ENCODE results near the gene RPSA. TPM values are rescaled to one million over a fixed set of nuclear protein-coding genes. Genes with fewer than 3 reads are reported as not detected.
"Not testable (repeated sequence)": the region's sequence is repeated elsewhere in the genome, so short reads cannot be mapped to it uniquely, and the experiment has no call there.

The RPSA gene
- total RNA-seq, 1 donor from 2014 or later: 716 TPM

GRCh38 chr3:39454591-39455217 is 48.2 kb downstream of the RPSA start:
- Mint-ChIP-seq H3K4me3 (ENCODE audit: unreplicated experiment) (no peak overlapping the region), H3K4me1 (ENCODE audit: low read depth, unreplicated experiment) (no peaks in the 10 kb centered on the region), H3K9me3 (ENCODE audit: unreplicated experiment) (no peaks in the 10 kb centered on the region), H3K27ac (ENCODE audit: unreplicated experiment) (no peak overlapping the region), H3K36me3 (ENCODE audit: unreplicated experiment) (no peaks in the 10 kb centered on the region), H3K27me3 (ENCODE audit: unreplicated experiment) (peaks cover 3% of the 10 kb centered on the region)
- DNase-seq: no peak
- TF ChIP-seq CTCF (IDR thresholded peaks at IDR 0.05; ENCODE audit: partially characterized antibody, unreplicated experiment): no peak

GRCh38 chr3:39456159-39456558 is 49.6 kb downstream of the RPSA start:
- Mint-ChIP-seq H3K9me3 (ENCODE audit: unreplicated experiment) (no peaks in the 10 kb centered on the region), H3K36me3 (ENCODE audit: unreplicated experiment) (no peaks in the 10 kb centered on the region), H3K4me3 (ENCODE audit: unreplicated experiment) (no peak overlapping the region), H3K27ac (ENCODE audit: unreplicated experiment) (no peak overlapping the region), H3K27me3 (ENCODE audit: unreplicated experiment) (peaks cover 5% of the 10 kb centered on the region), H3K4me1 (ENCODE audit: low read depth, unreplicated experiment) (no peaks in the 10 kb centered on the region)
- no peak for DNase-seq
- no peak for TF ChIP-seq CTCF (IDR thresholded peaks at IDR 0.05; ENCODE audit: partially characterized antibody, unreplicated experiment)

- no peak overlapping the region for H3K4me3 Mint-ChIP-seq (ENCODE audit: unreplicated experiment)
- DNase-seq: no peak
- no peaks in the 10 kb centered on the region for H3K9me3 Mint-ChIP-seq (ENCODE audit: unreplicated experiment)
- no peaks in the 10 kb centered on the region for H3K4me1 Mint-ChIP-seq (ENCODE audit: low read depth, unreplicated experiment)
- H3K27me3 Mint-ChIP-seq (ENCODE audit: unreplicated experiment): peaks cover 5% of the 10 kb centered on the region
- TF ChIP-seq CTCF (IDR thresholded peaks at IDR 0.05; ENCODE audit: partially characterized antibody, unreplicated experiment): no peak
- H3K27ac Mint-ChIP-seq (ENCODE audit: unreplicated experiment): no peak overlapping the region
- H3K36me3 Mint-ChIP-seq (ENCODE audit: unreplicated experiment): no peaks in the 10 kb centered on the region
These were observed 50.8 kb downstream of the RPSA start for GRCh38 chr3:39457361-39457760.

- not testable (repeated sequence) for H3K36me3 Mint-ChIP-seq (ENCODE audit: unreplicated experiment); H3K27ac Mint-ChIP-seq (ENCODE audit: unreplicated experiment); H3K4me3 Mint-ChIP-seq (ENCODE audit: unreplicated experiment); DNase-seq; H3K4me1 Mint-ChIP-seq (ENCODE audit: low read depth, unreplicated experiment); H3K9me3 Mint-ChIP-seq (ENCODE audit: unreplicated experiment); H3K27me3 Mint-ChIP-seq (ENCODE audit: unreplicated experiment)
These were observed 52.1 kb downstream of the RPSA start for GRCh38 chr3:39458579-39458978.

- Mint-ChIP-seq H3K27me3 (ENCODE audit: unreplicated experiment) (peaks cover 3% of the 10 kb centered on the region), H3K4me3 (ENCODE audit: unreplicated experiment) (no peak overlapping the region), H3K36me3 (ENCODE audit: unreplicated experiment) (no peaks in the 10 kb centered on the region), H3K9me3 (ENCODE audit: unreplicated experiment) (peaks cover 2% of the 10 kb centered on the region), H3K27ac (ENCODE audit: unreplicated experiment) (no peak overlapping the region), H3K4me1 (ENCODE audit: low read depth, unreplicated experiment) (no peaks in the 10 kb centered on the region)
- no peak for DNase-seq
- TF ChIP-seq CTCF (IDR thresholded peaks at IDR 0.05; ENCODE audit: partially characterized antibody, unreplicated experiment): no peak
These were observed 54.2 kb downstream of the RPSA start for GRCh38 chr3:39460677-39461076.

Other genes with a start within 250 kb of the RPSA start
- gene XIRP1, start 214.1 kb upstream of the RPSA start, total RNA-seq (ENCODE audit: unreplicated experiment): 0.34 TPM
- not detected for gene CX3CR1, start 126.7 kb upstream of the RPSA start, total RNA-seq (ENCODE audit: unreplicated experiment)
- not detected for gene CCR8, start 77.0 kb upstream of the RPSA start, total RNA-seq (ENCODE audit: unreplicated experiment)
- 21.1 TPM for gene SLC25A38, start 23.4 kb upstream of the RPSA start, total RNA-seq (ENCODE audit: unreplicated experiment)
- not detected for gene MOBP, start 61.0 kb downstream of the RPSA start, total RNA-seq (ENCODE audit: unreplicated experiment)